Chondrocyte (in vitro differentiated cells): ENCODE measurements around the gene KLF9. TPM values are rescaled to one million over a fixed set of nuclear protein-coding genes. Genes with fewer than 3 reads are reported as not detected.

ENCODE experiments used
- DNase-seq: peaks from one replicate; pipeline ENCODE4 v3.0.0; 2021; ENCODE audit warnings: mixed read lengths, low spot score
- H3K27ac Mint-ChIP-seq: one replicate; pipeline ENCODE4 v1.8.0; 2021; ENCODE audit warnings: mild to moderate bottlenecking, moderate library complexity, mixed read lengths; ENCODE audit not compliant: unreplicated experiment
- H3K27me3 Mint-ChIP-seq: 2 replicates; pipeline ENCODE4 v1.8.0; 2021; ENCODE audit warnings: low read depth, mixed read lengths
- H3K36me3 Mint-ChIP-seq: 2 replicates; pipeline ENCODE4 v1.8.0; 2021; ENCODE audit warnings: low read depth, mixed read lengths
- H3K4me1 Mint-ChIP-seq: 2 replicates; pipeline ENCODE4 v1.8.0; 2021; ENCODE audit warnings: low read depth, mild to moderate bottlenecking, mixed read lengths
- H3K4me3 Mint-ChIP-seq: one replicate; pipeline ENCODE4 v1.8.0; 2021; ENCODE audit warnings: mild to moderate bottlenecking, moderate library complexity, mixed read lengths; ENCODE audit not compliant: unreplicated experiment
- H3K9me3 Mint-ChIP-seq: 2 replicates; pipeline ENCODE4 v1.8.0; 2021; ENCODE audit warnings: low read depth, mixed read lengths
- total RNA-seq: library from RNA; stranded (reverse); gene quantifications from 3 replicates; pipeline ENCODE4 v1.2.1, GENCODE V29; 2021
- TF ChIP-seq, protein P1 (sequence below): fragments of 200-600 bp; sonication (generic); IDR thresholded peaks from 2 replicates; pipeline ENCODE4 v1.5.0; 2021; ENCODE audit warnings: antibody characterized with exemption, mild to moderate bottlenecking, moderate library complexity

KLF9 gene
- total RNA-seq, 1 donor from 2014 or later: 31.0 TPM

DNA sequence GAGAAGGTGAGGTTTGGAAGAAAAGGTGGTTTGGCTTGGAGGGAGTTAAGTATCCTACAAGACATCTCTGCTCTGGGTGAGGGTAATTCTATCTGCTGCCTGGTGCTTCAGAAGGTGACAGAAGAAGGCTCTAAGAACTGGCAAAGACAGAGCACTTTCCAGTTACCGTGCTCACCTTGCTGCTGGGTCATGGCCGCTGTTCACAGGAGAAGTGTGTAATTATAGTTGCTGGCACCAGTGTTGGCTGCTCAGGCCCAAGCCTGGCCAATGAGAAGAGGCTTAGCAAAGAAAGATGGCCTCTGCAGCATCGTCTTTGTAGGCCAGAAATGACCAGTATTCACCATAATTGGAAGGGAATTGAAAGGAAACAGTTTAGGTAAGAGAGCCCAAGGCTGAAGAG, 37.9 kb upstream of the KLF9 start:
- Mint-ChIP-seq H3K27me3 (peaks cover 2% of the 10 kb centered on the region), H3K4me3 (no peak overlapping the region), H3K36me3 (no peaks in the 10 kb centered on the region), H3K4me1 (no peaks in the 10 kb centered on the region), H3K9me3 (peaks cover 5% of the 10 kb centered on the region), H3K27ac (no peak overlapping the region)
- no peak for DNase-seq
- TF ChIP-seq, protein P1, sequence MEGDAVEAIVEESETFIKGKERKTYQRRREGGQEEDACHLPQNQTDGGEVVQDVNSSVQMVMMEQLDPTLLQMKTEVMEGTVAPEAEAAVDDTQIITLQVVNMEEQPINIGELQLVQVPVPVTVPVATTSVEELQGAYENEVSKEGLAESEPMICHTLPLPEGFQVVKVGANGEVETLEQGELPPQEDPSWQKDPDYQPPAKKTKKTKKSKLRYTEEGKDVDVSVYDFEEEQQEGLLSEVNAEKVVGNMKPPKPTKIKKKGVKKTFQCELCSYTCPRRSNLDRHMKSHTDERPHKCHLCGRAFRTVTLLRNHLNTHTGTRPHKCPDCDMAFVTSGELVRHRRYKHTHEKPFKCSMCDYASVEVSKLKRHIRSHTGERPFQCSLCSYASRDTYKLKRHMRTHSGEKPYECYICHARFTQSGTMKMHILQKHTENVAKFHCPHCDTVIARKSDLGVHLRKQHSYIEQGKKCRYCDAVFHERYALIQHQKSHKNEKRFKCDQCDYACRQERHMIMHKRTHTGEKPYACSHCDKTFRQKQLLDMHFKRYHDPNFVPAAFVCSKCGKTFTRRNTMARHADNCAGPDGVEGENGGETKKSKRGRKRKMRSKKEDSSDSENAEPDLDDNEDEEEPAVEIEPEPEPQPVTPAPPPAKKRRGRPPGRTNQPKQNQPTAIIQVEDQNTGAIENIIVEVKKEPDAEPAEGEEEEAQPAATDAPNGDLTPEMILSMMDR: no peak

DNA sequence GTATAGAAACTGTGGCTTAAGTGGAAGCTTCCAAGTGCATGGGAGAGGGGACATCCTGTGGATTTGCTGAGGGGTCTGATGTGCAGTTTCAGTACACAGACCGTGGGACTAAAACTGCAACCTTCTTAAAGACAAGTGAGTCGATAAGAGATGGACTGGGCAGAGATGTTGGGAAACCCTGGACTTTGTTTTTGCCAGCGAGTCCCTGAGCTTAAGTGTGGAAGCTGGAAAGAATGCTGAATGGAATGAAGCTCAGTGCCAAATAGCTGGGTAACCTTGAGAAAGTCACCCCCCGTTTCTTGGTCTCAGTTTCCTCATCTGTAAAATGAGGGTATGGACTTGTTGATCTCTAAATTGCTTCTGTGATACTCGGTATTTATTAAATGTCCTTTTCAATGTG, 37.3 kb upstream of the KLF9 start:
- H3K27me3 Mint-ChIP-seq: peaks cover 2% of the 10 kb centered on the region
- H3K9me3 Mint-ChIP-seq: peaks cover 5% of the 10 kb centered on the region
- DNase-seq: no peak
- H3K36me3 Mint-ChIP-seq: no peaks in the 10 kb centered on the region
- TF ChIP-seq, protein P1: no peak
- no peaks in the 10 kb centered on the region for H3K4me1 Mint-ChIP-seq
- H3K4me3 Mint-ChIP-seq: no peak overlapping the region
- H3K27ac Mint-ChIP-seq: no peak overlapping the region

DNA sequence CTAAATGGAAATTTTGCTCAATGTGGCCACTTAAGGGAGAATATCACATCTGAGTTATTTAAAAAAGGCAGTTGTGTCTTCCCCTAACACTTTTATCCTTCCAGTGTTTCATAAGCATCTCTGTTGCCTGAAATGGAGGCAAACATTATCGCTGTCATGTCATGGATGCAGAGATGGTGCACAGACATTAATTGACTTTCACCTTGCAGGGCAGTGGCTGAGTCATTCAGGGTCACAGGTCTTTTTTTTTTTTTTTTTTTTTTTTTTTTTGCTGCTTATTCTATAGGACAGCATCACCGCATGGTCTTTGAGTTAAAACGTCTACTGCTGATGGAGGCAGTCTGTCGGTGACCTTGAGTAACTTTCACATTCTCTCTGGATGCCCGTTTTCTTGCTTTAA, 36.3 kb upstream of the KLF9 start:
- H3K9me3 Mint-ChIP-seq: peaks cover 5% of the 10 kb centered on the region
- no peak overlapping the region for H3K27ac Mint-ChIP-seq
- H3K36me3 Mint-ChIP-seq: no peaks in the 10 kb centered on the region
- H3K4me1 Mint-ChIP-seq: no peaks in the 10 kb centered on the region
- TF ChIP-seq, protein P1: no peak
- DNase-seq: no peak
- H3K27me3 Mint-ChIP-seq: peaks cover 2% of the 10 kb centered on the region
- H3K4me3 Mint-ChIP-seq: no peak overlapping the region

DNA sequence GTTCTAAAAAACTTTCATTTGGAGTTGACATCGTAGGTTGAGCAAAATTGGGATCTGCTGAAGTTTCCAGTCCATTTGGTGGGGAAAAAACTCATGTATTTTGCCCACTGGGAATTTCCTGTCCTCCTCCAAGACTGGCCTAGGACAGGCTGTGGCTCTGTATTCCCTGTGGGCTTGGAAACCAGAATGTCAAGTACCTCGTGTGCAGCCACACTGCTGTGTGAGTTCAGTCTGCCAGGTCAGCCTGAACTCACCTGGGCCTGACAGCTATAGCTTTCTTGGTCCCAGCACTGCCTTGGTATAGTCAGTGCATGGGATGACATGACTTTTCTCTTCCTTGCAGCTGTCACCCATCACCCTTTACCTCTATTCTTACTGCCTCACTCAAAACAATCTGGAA, 35.0 kb upstream of the KLF9 start:
- Mint-ChIP-seq H3K9me3 (peaks cover 5% of the 10 kb centered on the region), H3K36me3 (no peaks in the 10 kb centered on the region), H3K27me3 (peaks cover 2% of the 10 kb centered on the region), H3K27ac (no peak overlapping the region), H3K4me3 (no peak overlapping the region), H3K4me1 (peaks cover 3% of the 10 kb centered on the region)
- no peak for DNase-seq
- TF ChIP-seq, protein P1: no peak

DNA sequence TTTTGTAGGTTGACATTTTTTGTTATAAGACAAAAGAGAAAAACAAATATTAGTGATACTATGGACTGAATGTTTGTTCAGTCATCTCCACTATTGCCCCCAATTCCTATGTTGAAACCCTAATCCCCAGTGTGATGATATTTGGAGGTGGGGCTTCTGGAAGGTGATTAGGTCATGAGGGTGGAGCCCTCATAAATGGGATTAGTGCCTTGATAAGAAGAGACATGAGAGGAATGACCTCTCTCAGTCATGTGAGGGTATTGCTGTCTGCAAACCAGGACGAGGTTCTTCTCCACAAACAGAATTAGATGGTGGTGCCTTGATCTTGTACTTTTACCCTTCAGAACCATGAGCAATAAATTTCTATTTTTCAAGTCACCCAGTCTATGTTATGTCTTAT, 34.5 kb upstream of the KLF9 start:
- Mint-ChIP-seq H3K27ac (no peak overlapping the region), H3K4me1 (peaks cover 3% of the 10 kb centered on the region), H3K36me3 (no peaks in the 10 kb centered on the region), H3K4me3 (no peak overlapping the region), H3K9me3 (peaks cover 5% of the 10 kb centered on the region), H3K27me3 (peaks cover 2% of the 10 kb centered on the region)
- no peak for DNase-seq
- TF ChIP-seq, protein P1: no peak
